Suprapubic skin (tissue), 4 donors: ENCODE results near the gene PDE6A.

Experiments used
- EP300 ChIP-seq: sonication (generic); formaldehyde crosslinking; IDR thresholded peaks from one replicate; pipeline ENCODE4 v1.6.1; 2017; ENCODE audit warnings: antibody characterized with exemption
- POLR2A ChIP-seq, 2 donors: fragments of 450-650 bp; IDR thresholded peaks; one replicate each; pipeline ENCODE4 v1.6.1; 2017; ENCODE audit warnings: antibody characterized with exemption in 2 of 2, mild to moderate bottlenecking in 2 of 2, moderate library complexity in 2 of 2
- POLR2AphosphoS5 ChIP-seq, 3 donors: sonication (generic); formaldehyde crosslinking; IDR thresholded peaks; one replicate each; pipeline ENCODE4 v1.6.1; 2017; ENCODE audit warnings: antibody characterized with exemption in 3 of 3
- TF ChIP-seq, protein P1 (sequence below), 2 donors: fragments of 200-600 bp in 1 of 2; fragments of 450-650 bp in 1 of 2; sonication (generic) in 1 of 2; IDR thresholded peaks; one replicate each; pipeline ENCODE4 v1.5.1; 2016 to 2019; ENCODE audit warnings: antibody characterized with exemption in 2 of 2, mild to moderate bottlenecking in 1 of 2, moderate library complexity in 1 of 2

DNA sequence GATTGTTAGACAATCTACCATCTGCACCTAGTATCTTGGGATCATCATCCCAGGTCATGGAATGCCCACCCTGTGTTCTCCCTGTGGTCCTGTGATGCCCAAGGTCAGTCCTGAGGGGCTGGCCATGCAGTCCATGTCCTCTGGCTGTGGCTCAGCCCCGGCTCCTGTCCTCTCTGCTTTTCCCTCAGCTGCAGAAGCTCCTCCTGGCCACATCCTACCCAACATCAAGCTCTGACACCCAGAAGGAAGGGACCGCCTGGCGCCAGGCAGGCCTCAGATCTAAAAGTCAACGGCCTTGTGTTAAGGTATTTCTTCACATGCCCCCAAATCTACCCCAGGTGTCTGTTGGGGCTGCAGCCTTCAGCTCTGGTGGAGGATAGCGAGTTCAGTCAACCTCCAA is 114.0 kb downstream of the PDE6A start:
- TF ChIP-seq, protein P1, sequence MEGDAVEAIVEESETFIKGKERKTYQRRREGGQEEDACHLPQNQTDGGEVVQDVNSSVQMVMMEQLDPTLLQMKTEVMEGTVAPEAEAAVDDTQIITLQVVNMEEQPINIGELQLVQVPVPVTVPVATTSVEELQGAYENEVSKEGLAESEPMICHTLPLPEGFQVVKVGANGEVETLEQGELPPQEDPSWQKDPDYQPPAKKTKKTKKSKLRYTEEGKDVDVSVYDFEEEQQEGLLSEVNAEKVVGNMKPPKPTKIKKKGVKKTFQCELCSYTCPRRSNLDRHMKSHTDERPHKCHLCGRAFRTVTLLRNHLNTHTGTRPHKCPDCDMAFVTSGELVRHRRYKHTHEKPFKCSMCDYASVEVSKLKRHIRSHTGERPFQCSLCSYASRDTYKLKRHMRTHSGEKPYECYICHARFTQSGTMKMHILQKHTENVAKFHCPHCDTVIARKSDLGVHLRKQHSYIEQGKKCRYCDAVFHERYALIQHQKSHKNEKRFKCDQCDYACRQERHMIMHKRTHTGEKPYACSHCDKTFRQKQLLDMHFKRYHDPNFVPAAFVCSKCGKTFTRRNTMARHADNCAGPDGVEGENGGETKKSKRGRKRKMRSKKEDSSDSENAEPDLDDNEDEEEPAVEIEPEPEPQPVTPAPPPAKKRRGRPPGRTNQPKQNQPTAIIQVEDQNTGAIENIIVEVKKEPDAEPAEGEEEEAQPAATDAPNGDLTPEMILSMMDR (IDR thresholded peaks at IDR 0.05) = no peak
- TF ChIP-seq POLR2A (IDR thresholded peaks at IDR 0.05) (no peak), POLR2AphosphoS5 (IDR thresholded peaks at IDR 0.05) (no peak), EP300 (no peak)
